ENCODE data around the gene PAK4. TPM values are rescaled to one million over a fixed set of nuclear protein-coding genes. Genes with fewer than 3 reads are reported as not detected.
A peak's percentile ranks its signal among the peaks of the same experiment; 100 is the strongest.

PAK4 gene
- total RNA-seq, 1 experiment from 2014 or later = 55.2 TPM

- no peak for DNase-seq (ENCODE audit: low spot score)
- no TSS peak for BruUV-seq (replicated peaks)
- intact Hi-C loops (cut with micrococcal nuclease; ENCODE audit: unreplicated experiment) = no loop called here
- Histone ChIP-seq H3K4me3 (ENCODE audit: low read depth, low read length, poor library complexity, severe bottlenecking) (peak overlapping the region; percentile 25), H3K36me3 (ENCODE audit: insufficient read depth, low read length, poor library complexity, severe bottlenecking) (no peaks in the 10 kb centered on the region), H3K27ac (ENCODE audit: low read depth, low read length, poor library complexity, severe bottlenecking) (no peak overlapping the region), H3K27me3 (replicated peaks; ENCODE audit: insufficient read depth, low read depth, low read length, poor library complexity) (peaks cover 27% of the 10 kb centered on the region), H3K9me3 (ENCODE audit: low read depth, low read length, poor library complexity, severe bottlenecking) (no peaks in the 10 kb centered on the region), H3K4me1 (ENCODE audit: insufficient read depth, low read length, poor library complexity, severe bottlenecking) (no peaks in the 10 kb centered on the region)
- ChIA-PET POLR2A (ENCODE audit: low non-redundant PET) (no interaction called here), CTCF (interaction anchor here (0.6 kb wide), 1 partner anchor 136 kb away, joined by 4 read pairs; no protein-coding TSS in a partner anchor)
- TF ChIP-seq EZH2 (IDR thresholded peaks at IDR 0.05; ENCODE audit: borderline replicate concordance, low read depth, low read length, poor library complexity, severe bottlenecking) (no peak), CTCF (conservative IDR thresholded peaks at IDR 0.05; ENCODE audit: low read depth, low read length) (no peak)
Observed at GRCh38 chr19:39098365-39099269, 27.0 kb upstream of the PAK4 start.

- no TSS peak for BruUV-seq (replicated peaks)
- ChIA-PET CTCF (interaction anchor here (0.6 kb wide), 1 partner anchor 137 kb away, joined by 4 read pairs; no protein-coding TSS in a partner anchor), POLR2A (ENCODE audit: low non-redundant PET) (no interaction called here)
- Histone ChIP-seq H3K9me3 (ENCODE audit: low read depth, low read length, poor library complexity, severe bottlenecking) (no peaks in the 10 kb centered on the region), H3K27me3 (replicated peaks; ENCODE audit: insufficient read depth, low read depth, low read length, poor library complexity) (peaks cover 22% of the 10 kb centered on the region), H3K27ac (ENCODE audit: low read depth, low read length, poor library complexity, severe bottlenecking) (no peak overlapping the region), H3K36me3 (ENCODE audit: insufficient read depth, low read length, poor library complexity, severe bottlenecking) (no peaks in the 10 kb centered on the region), H3K4me1 (ENCODE audit: insufficient read depth, low read length, poor library complexity, severe bottlenecking) (no peaks in the 10 kb centered on the region), H3K4me3 (ENCODE audit: low read depth, low read length, poor library complexity, severe bottlenecking) (no peak overlapping the region)
- intact Hi-C loops (cut with micrococcal nuclease; ENCODE audit: unreplicated experiment) = no loop called here
- TF ChIP-seq CTCF (conservative IDR thresholded peaks at IDR 0.05; ENCODE audit: low read depth, low read length) (no peak), EZH2 (IDR thresholded peaks at IDR 0.05; ENCODE audit: borderline replicate concordance, low read depth, low read length, poor library complexity, severe bottlenecking) (no peak)
- DNase-seq (ENCODE audit: low spot score) = no peak
Observed at GRCh38 chr19:39099341-39099740, 26.2 kb upstream of the PAK4 start.

GRCh38 chr19:39100500-39101166, 25.0 kb upstream of the PAK4 start:
- no TSS peak for BruUV-seq (replicated peaks)
- no peak overlapping the region for H3K4me3 ChIP-seq (ENCODE audit: low read depth, low read length, poor library complexity, severe bottlenecking)
- no peak overlapping the region for H3K27ac ChIP-seq (ENCODE audit: low read depth, low read length, poor library complexity, severe bottlenecking)
- no peaks in the 10 kb centered on the region for H3K9me3 ChIP-seq (ENCODE audit: low read depth, low read length, poor library complexity, severe bottlenecking)
- ChIA-PET POLR2A (ENCODE audit: low non-redundant PET) (no interaction called here), CTCF (no interaction called here)
- H3K36me3 ChIP-seq (ENCODE audit: insufficient read depth, low read length, poor library complexity, severe bottlenecking) = no peaks in the 10 kb centered on the region
- H3K4me1 ChIP-seq (ENCODE audit: insufficient read depth, low read length, poor library complexity, severe bottlenecking) = no peaks in the 10 kb centered on the region
- no peak for TF ChIP-seq CTCF (conservative IDR thresholded peaks at IDR 0.05; ENCODE audit: low read depth, low read length)
- no peak for TF ChIP-seq EZH2 (IDR thresholded peaks at IDR 0.05; ENCODE audit: borderline replicate concordance, low read depth, low read length, poor library complexity, severe bottlenecking)
- no peak for DNase-seq (ENCODE audit: low spot score)
- intact Hi-C loops (cut with micrococcal nuclease; ENCODE audit: unreplicated experiment) = no loop called here
- H3K27me3 ChIP-seq (replicated peaks; ENCODE audit: insufficient read depth, low read depth, low read length, poor library complexity) = peaks cover 22% of the 10 kb centered on the region

All from A673 (cell line).